ENCODE results near the gene ATP6AP1.

ATP6AP1 gene

GRCh38 chrX:154433605-154434004 lies 5.1 kb downstream of the ATP6AP1 start:
- Histone ChIP-seq H3K4me1 (ENCODE audit: control insufficient read depth, insufficient read depth, low read length, poor library complexity, severe bottlenecking) (peaks cover 12% of the 10 kb centered on the region), H3K36me3 (ENCODE audit: control insufficient read depth, insufficient read depth, low read length) (peaks cover 37% of the 10 kb centered on the region), H3K9me3 (ENCODE audit: control insufficient read depth, low read length) (no peaks in the 10 kb centered on the region), H3K27ac (ENCODE audit: low read depth, low read length, severe bottlenecking) (no peak overlapping the region), H3K4me3 (ENCODE audit: extremely low read depth, insufficient read depth, low read length, poor library complexity, severe bottlenecking) (no peak overlapping the region)
- WGBS, 2 experiments (ENCODE audit: insufficient coverage in 2 of 2), result no CpG with 5 or more reads among the region's 7 CpGs

GRCh38 chrX:154434394-154435168 lies 6.1 kb downstream of the ATP6AP1 start:
- H3K9me3 ChIP-seq (ENCODE audit: control insufficient read depth, low read length), result no peaks in the 10 kb centered on the region
- WGBS, 2 experiments (ENCODE audit: insufficient coverage in 2 of 2), result 100% methylated on average over 3 of the region's 7 CpGs; no CpG with 5 or more reads in 1 of the 2 experiments

GRCh38 chrX:154435171-154435733 lies 6.8 kb downstream of the ATP6AP1 start:
- WGBS, 2 experiments (ENCODE audit: insufficient coverage in 2 of 2), result 92 to 94% methylated on average over 6 to 8 of the region's 19 CpGs

More at GRCh38 chrX:154434394-154435168, 6.1 kb downstream of the ATP6AP1 start:
- Histone ChIP-seq H3K27ac (ENCODE audit: low read depth, low read length, severe bottlenecking) (no peak overlapping the region), H3K4me1 (ENCODE audit: control insufficient read depth, insufficient read depth, low read length, poor library complexity, severe bottlenecking) (peaks cover 16% of the 10 kb centered on the region), H3K36me3 (ENCODE audit: control insufficient read depth, insufficient read depth, low read length) (peaks cover 42% of the 10 kb centered on the region), H3K4me3 (ENCODE audit: extremely low read depth, insufficient read depth, low read length, poor library complexity, severe bottlenecking) (no peak overlapping the region)

GRCh38 chrX:154436374-154436982 lies 8.0 kb downstream of the ATP6AP1 start:
- peak overlapping the region; percentile 57 for H3K27ac ChIP-seq (ENCODE audit: low read depth, low read length, severe bottlenecking)
- H3K36me3 ChIP-seq (ENCODE audit: control insufficient read depth, insufficient read depth, low read length), result peaks cover 55% of the 10 kb centered on the region
- H3K9me3 ChIP-seq (ENCODE audit: control insufficient read depth, low read length), result no peaks in the 10 kb centered on the region
- H3K4me1 ChIP-seq (ENCODE audit: control insufficient read depth, insufficient read depth, low read length, poor library complexity, severe bottlenecking), result peaks cover 7% of the 10 kb centered on the region
- WGBS, 2 experiments (ENCODE audit: insufficient coverage in 2 of 2), result 17% methylated on average over 5 of the region's 78 CpGs; no CpG with 5 or more reads in 1 of the 2 experiments
- H3K4me3 ChIP-seq (ENCODE audit: extremely low read depth, insufficient read depth, low read length, poor library complexity, severe bottlenecking), result peak overlapping the region; percentile 50

More at GRCh38 chrX:154435171-154435733, 6.8 kb downstream of the ATP6AP1 start:
- Histone ChIP-seq H3K4me1 (ENCODE audit: control insufficient read depth, insufficient read depth, low read length, poor library complexity, severe bottlenecking) (peaks cover 16% of the 10 kb centered on the region), H3K36me3 (ENCODE audit: control insufficient read depth, insufficient read depth, low read length) (peaks cover 49% of the 10 kb centered on the region), H3K9me3 (ENCODE audit: control insufficient read depth, low read length) (no peaks in the 10 kb centered on the region), H3K4me3 (ENCODE audit: extremely low read depth, insufficient read depth, low read length, poor library complexity, severe bottlenecking) (no peak overlapping the region), H3K27ac (ENCODE audit: low read depth, low read length, severe bottlenecking) (no peak overlapping the region)

- H3K9me3 ChIP-seq (ENCODE audit: control insufficient read depth, low read length), result no peaks in the 10 kb centered on the region
- 0% methylated on average over 16 to 20 of the region's 93 CpGs for WGBS, 2 experiments (ENCODE audit: insufficient coverage in 2 of 2)
- peak within 1 kb of the TSS; percentile 50 for H3K4me3 ChIP-seq (ENCODE audit: extremely low read depth, insufficient read depth, low read length, poor library complexity, severe bottlenecking)
- H3K36me3 ChIP-seq (ENCODE audit: control insufficient read depth, insufficient read depth, low read length), result peaks cover 57% of the 10 kb centered on the region
- H3K27ac ChIP-seq (ENCODE audit: low read depth, low read length, severe bottlenecking), result peak within 1 kb of the TSS; percentile 57
- H3K4me1 ChIP-seq (ENCODE audit: control insufficient read depth, insufficient read depth, low read length, poor library complexity, severe bottlenecking), result peaks cover 7% of the 10 kb centered on the region
These were observed 8.7 kb downstream of the ATP6AP1 start, which contains the start of gene GDI1 for GRCh38 chrX:154436983-154437752. Gene GDI1 (plus strand): TSS chrX:154437154. CDS start chrX:154437255, 101 bp downstream.

- 64 to 88% methylated on average over 10 to 13 of the region's 28 CpGs for WGBS, 2 experiments (ENCODE audit: insufficient coverage in 2 of 2)
- H3K9me3 ChIP-seq (ENCODE audit: control insufficient read depth, low read length), result no peaks in the 10 kb centered on the region
- H3K4me3 ChIP-seq (ENCODE audit: extremely low read depth, insufficient read depth, low read length, poor library complexity, severe bottlenecking), result peak overlapping the region; percentile 50
- no peak overlapping the region for H3K27ac ChIP-seq (ENCODE audit: low read depth, low read length, severe bottlenecking)
- H3K4me1 ChIP-seq (ENCODE audit: control insufficient read depth, insufficient read depth, low read length, poor library complexity, severe bottlenecking), result peaks cover 7% of the 10 kb centered on the region
- peaks cover 54% of the 10 kb centered on the region for H3K36me3 ChIP-seq (ENCODE audit: control insufficient read depth, insufficient read depth, low read length)
These were observed 9.8 kb downstream of the ATP6AP1 start for GRCh38 chrX:154437971-154438893.

- no peak overlapping the region for H3K27ac ChIP-seq (ENCODE audit: low read depth, low read length, severe bottlenecking)
These were observed 11.4 kb downstream of the ATP6AP1 start for GRCh38 chrX:154439841-154440240.

GRCh38 chrX:154440623-154441357 lies 12.3 kb downstream of the ATP6AP1 start:
- WGBS, 2 experiments (ENCODE audit: insufficient coverage in 2 of 2), result 95 to 96% methylated on average over 4 to 8 of the region's 17 CpGs
- Histone ChIP-seq H3K36me3 (ENCODE audit: control insufficient read depth, insufficient read depth, low read length) (peaks cover 44% of the 10 kb centered on the region), H3K27ac (ENCODE audit: low read depth, low read length, severe bottlenecking) (no peak overlapping the region)

More at GRCh38 chrX:154439841-154440240, 11.4 kb downstream of the ATP6AP1 start:
- no peak overlapping the region for H3K4me3 ChIP-seq (ENCODE audit: extremely low read depth, insufficient read depth, low read length, poor library complexity, severe bottlenecking)
- H3K4me1 ChIP-seq (ENCODE audit: control insufficient read depth, insufficient read depth, low read length, poor library complexity, severe bottlenecking), result peaks cover 7% of the 10 kb centered on the region
- WGBS, 2 experiments (ENCODE audit: insufficient coverage in 2 of 2), result 97% methylated on average over 6 of the region's 18 CpGs; no CpG with 5 or more reads in 1 of the 2 experiments
- H3K36me3 ChIP-seq (ENCODE audit: control insufficient read depth, insufficient read depth, low read length), result peaks cover 43% of the 10 kb centered on the region
- no peaks in the 10 kb centered on the region for H3K9me3 ChIP-seq (ENCODE audit: control insufficient read depth, low read length)

GRCh38 chrX:154441564-154441963 lies 13.1 kb downstream of the ATP6AP1 start:
- no peaks in the 10 kb centered on the region for H3K9me3 ChIP-seq (ENCODE audit: control insufficient read depth, low read length)
- H3K36me3 ChIP-seq (ENCODE audit: control insufficient read depth, insufficient read depth, low read length), result peaks cover 48% of the 10 kb centered on the region
- 93 to 100% methylated on average over 5 of the region's 11 CpGs for WGBS, 2 experiments (ENCODE audit: insufficient coverage in 2 of 2)
- H3K27ac ChIP-seq (ENCODE audit: low read depth, low read length, severe bottlenecking), result no peak overlapping the region
- peaks cover 7% of the 10 kb centered on the region for H3K4me1 ChIP-seq (ENCODE audit: control insufficient read depth, insufficient read depth, low read length, poor library complexity, severe bottlenecking)
- no peak overlapping the region for H3K4me3 ChIP-seq (ENCODE audit: extremely low read depth, insufficient read depth, low read length, poor library complexity, severe bottlenecking)

More at GRCh38 chrX:154440623-154441357, 12.3 kb downstream of the ATP6AP1 start:
- Histone ChIP-seq H3K9me3 (ENCODE audit: control insufficient read depth, low read length) (no peaks in the 10 kb centered on the region), H3K4me1 (ENCODE audit: control insufficient read depth, insufficient read depth, low read length, poor library complexity, severe bottlenecking) (peaks cover 7% of the 10 kb centered on the region), H3K4me3 (ENCODE audit: extremely low read depth, insufficient read depth, low read length, poor library complexity, severe bottlenecking) (no peak overlapping the region)

All from mesodermal cell (in vitro differentiated cells).